ENCODE results near the gene FLOT1. TPM values are rescaled to one million over a fixed set of nuclear protein-coding genes. Genes with fewer than 3 reads are reported as not detected.

Gene FLOT1
- polyA plus RNA-seq, 1 donor: 120 TPM

DNA sequence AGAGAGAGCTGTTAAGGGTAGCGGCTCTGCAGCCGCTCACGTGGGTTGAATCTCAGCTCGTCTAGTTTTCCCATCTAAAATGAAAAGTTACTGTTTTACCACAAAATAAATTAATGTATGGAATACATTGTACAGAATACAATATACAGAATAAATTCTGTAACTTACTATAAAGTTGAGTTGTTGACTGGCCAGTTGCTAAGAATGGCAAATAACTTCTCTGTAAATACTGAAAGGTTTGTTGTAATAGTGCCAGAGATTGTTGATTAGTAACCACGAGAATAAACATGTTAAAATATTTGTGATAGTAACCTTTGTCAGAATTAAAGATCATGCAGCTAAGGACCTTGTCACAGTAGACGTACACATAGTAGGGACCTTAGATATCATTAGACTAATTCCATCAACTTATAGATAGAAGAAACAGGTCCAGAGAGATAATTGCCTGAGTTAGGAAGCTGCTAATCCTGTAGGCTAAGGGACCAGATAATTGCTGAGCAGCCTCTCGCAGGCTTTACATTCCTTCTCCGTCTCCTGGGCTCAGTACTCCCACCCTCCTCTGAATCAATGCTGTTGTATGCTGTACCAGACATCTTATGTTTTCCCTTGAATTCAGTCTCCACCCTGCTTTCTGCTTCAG lies 51.2 kb downstream of the FLOT1 start:
- DNase-seq: no peak

DNA sequence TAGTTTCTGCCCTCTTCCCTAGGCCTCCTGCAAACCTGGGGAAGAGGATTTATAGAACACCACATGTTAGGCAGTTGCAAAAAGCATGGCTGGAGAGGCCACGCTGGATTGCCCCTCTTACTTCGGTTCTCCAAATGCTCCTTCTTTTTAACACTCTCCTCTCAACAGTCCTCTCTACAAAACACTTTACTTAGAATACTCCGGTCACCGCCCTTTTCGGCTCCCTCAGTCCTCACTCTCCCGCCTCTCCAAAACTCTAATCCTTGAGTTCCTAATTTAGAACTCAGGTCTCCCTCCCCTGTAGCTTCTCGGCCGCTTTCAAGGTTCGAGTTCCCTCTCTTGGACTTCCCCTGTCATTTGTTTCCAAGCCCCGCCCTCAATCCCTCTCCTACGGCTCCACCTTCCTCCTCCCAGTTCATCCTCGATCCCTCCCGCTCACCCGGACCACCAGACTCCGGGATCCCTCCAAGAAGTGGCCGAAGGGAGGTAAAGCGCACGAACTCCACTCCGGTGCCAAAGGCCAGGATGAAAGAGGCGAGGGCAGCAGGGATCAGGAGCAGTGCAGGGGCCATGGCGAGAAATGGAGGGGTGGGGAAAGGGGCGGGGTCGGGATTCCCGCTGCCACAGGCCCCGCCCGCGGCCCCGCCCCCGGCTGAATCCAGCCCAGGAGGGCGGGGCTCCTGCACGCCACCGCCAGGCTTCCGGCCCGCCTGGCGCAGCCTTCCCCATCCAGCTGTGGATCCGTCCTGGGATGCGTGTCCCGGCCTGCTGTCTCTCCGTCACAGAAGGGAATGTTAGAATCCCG lies 51.9 kb downstream of the FLOT1 start, which contains the start of gene NRM:
NRM (minus strand) TSS at position 582 of the 805 bp plus-strand sequence; CDS start at position 572, 10 bp downstream.
- peak; percentile 93 for DNase-seq

GRCh38 chr6:30689985-30690384 lies 52.5 kb downstream of the FLOT1 start:
- DNase-seq: no peak

DNA sequence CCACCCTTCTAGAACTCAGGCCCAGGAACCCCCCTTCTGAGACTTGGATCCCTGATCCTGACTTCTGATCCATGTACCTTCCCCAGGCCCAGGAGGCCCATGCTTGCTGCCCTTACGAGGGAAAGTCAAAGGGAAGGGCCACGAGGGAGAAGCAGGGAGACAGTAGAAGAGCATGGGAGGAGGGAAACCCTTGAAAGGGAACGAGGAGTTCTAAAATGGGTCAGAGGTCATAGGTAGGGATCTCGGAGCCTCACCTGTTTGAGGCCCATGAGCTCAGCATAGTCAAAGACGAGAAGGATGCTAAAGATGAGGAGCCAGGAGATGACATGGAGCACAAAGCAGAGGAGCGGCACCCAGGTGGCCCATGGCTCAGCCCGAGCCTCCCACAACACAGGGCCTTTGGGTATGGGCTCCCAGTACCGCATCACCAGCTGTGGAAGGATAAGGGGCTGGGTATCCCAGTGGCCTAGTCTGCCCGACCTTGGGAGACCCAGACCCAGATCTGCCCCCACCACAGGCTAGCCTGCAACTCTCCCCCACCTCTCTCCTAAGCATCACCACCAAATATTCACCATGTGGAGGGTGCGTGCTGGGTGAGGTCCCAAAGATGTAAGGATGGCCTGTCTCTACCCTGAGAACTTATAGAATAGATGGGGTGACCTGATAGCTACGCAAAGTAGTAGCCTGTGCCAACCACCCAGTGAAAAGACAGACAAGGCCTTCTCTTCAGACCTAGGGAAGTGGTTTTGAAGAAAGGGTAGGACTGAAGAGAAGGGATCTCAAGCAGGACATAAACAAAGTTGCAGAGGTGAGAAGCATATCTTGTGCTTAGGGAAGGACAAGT lies 53.2 kb downstream of the FLOT1 start:
- no peak for DNase-seq

DNA sequence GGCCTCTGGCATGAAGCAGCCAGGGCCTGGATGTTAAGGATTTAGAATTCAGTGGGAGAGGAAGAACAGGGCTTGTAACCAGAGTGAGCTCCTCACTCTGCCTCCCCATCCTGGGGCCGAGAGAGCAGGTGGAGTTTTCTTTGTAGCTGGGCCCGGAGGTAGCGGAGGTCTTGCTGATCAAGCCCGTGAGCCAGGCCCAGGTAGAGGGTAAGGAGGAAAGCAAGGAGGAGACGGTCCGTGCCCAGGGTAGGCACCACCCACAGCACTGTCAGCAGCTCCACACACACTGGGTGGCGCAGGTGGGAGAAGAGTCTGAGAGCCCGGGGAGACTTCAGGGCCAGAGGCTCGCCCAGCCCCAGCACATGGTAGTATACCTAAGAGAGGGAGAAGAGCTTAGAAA lies 53.9 kb downstream of the FLOT1 start:
- DNase-seq: no peak

DNA sequence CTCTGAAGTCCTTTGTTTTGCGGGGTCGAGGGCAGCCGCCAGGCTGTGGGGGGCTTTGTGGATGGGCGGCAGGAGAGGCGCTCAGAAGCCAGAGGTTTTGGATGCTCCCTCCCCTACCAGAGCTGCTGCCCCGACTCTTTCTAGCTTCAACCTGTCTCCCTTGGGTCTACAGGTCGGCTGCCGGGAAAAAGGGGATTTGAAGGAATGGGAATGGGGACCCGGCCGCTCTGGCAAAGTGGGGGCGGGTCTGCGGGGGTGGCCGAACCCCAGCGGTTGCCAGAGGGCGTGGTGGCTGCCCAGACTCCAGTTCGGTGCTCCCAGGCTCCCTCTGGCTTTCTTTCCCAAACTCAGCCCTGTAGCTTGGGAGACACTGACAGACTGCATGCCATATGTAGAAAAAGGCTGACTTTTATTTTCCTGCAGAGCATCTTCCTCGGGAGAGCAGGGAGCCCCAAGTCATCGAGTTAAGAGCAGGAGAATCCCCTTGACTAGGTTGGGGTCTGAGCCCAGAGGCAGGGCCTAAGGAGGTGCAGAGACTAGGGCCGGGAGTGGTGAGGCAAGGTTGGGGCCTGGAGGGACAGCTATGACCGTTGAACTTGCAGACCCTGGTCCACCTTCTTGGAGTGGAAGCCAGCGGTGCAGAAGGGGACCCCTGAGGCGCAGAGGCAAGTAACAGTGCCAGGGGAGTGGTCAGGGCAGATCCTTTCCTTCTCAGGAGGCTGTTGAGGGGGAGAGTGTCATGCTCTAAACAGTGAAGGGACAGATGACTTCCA lies 54.6 kb downstream of the FLOT1 start:
- no peak for DNase-seq

DNA sequence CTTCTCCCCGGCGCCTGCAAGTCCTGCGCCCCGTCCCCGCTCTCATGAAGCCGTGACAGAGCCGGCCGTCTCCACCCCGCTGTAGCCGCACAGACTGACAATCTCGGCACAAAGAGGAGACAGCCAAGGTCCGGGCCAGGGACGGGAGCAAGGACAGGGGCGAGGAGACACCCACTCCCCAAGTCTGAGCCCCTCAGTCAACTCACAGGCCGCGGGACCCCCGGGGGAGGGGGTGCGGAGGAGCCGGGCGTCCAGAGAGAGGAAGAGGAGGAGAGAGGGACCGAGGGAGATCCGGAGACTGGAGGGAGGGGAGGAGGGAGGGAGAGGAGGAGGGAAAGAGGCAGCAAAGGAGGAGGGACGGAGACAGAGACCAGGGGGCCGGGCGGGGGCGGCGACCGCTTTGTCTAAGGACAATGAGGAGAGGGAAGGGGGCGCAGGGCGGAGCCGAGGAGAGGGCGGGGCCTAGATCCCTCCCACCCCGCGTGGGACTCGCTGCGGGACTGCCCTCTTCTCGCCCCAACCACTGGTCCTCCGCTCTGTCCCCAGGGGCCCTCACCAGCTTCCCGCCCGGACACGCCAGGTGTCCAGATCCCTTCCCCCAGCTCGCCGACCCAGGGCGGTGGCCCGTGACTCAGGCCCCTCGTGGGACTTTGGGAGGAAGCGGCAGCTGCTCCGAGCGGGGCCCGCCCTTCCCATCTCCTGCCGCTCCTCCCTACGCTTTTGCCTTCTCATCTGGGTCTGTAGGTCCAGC lies 55.4 kb downstream of the FLOT1 start:
- peak; percentile 95 for DNase-seq

- DNase-seq: peak; percentile 80
Measured at GRCh38 chr6:30686009-30686907, 56.2 kb downstream of the FLOT1 start, which contains the start of gene PPP1R18. TSS of gene PPP1R18 (minus strand) at chr6:30686645. CDS start at chr6:30686018, 627 bp downstream.

- DNase-seq: no peak
Measured at GRCh38 chr6:30685157-30686008, 57.1 kb downstream of the FLOT1 start.

GRCh38 chr6:30684386-30685156 lies 57.9 kb downstream of the FLOT1 start:
- no peak for DNase-seq

- DNase-seq: no peak
Measured at GRCh38 chr6:30683980-30684338, 58.5 kb downstream of the FLOT1 start.

GRCh38 chr6:30683183-30683979 lies 59.1 kb downstream of the FLOT1 start:
- DNase-seq: no peak

- DNase-seq: peak; percentile 63
Measured at GRCh38 chr6:30682143-30683117, 60.1 kb downstream of the FLOT1 start.

DNA sequence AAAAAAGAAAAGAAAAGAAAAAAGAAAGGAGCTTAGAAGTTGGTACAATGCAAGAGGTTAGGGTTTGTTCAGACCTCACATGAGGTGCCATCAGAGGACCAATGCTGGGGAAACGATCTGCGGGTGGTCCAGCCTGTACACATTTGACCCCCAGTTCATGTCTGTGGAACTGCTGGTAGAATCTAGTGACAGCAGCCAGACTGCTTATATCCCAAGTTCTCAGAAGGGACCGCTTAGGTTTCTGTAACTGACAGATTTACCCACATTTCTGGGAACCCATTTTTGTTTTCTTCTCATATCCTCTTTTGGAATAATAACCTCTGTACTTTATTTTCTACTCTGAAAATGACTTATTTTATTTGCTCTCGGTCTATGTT lies 60.7 kb downstream of the FLOT1 start:
- no peak for DNase-seq

GRCh38 chr6:30679765-30680535 lies 62.5 kb downstream of the FLOT1 start:
- no peak for DNase-seq

Data from hindlimb muscle (tissue), 1 donor.